ENCODE measurements around the gene DENND10. TPM values are rescaled to one million over a fixed set of nuclear protein-coding genes. Genes with fewer than 3 reads are reported as not detected.

Gene DENND10
- total RNA-seq, 1 experiment from 2014 or later, result 60.6 TPM

- no peak for TF ChIP-seq ZNF281 (CRISPR knock-in tag; IDR thresholded peaks at IDR 0.05)
- no peak for TF ChIP-seq JAZF1 (CRISPR knock-in tag; IDR thresholded peaks at IDR 0.05)
- TF ChIP-seq ZNF423 (CRISPR knock-in tag; IDR thresholded peaks at IDR 0.05), result no peak
- no peak for TF ChIP-seq FOXP4 (CRISPR knock-in tag; IDR thresholded peaks at IDR 0.05)
- no peak for TF ChIP-seq MXD4 (CRISPR knock-in tag; IDR thresholded peaks at IDR 0.05; ENCODE audit: borderline replicate concordance)
- TF ChIP-seq ZNF671 (CRISPR knock-in tag; IDR thresholded peaks at IDR 0.05), result no peak
- TF ChIP-seq IRF1 (CRISPR knock-in tag; IDR thresholded peaks at IDR 0.05), result no peak
- no peak for TF ChIP-seq PRDM15 (CRISPR knock-in tag; IDR thresholded peaks at IDR 0.05)
- TF ChIP-seq NR1H2 (CRISPR knock-in tag; IDR thresholded peaks at IDR 0.05), result no peak
- TF ChIP-seq NFATC4 (CRISPR knock-in tag; IDR thresholded peaks at IDR 0.05), result no peak
- no peak for TF ChIP-seq NFE2L1 (CRISPR knock-in tag; IDR thresholded peaks at IDR 0.05)
- ChIA-PET CTCF (interaction anchor here (0.6 to 2.3 kb wide), 4 partner anchors 18 to 445 kb away, joined by 3 to 9 read pairs (median 6); no protein-coding TSS in a partner anchor), POLR2A (interaction anchor here (1.2 kb wide), 1 partner anchor 73 kb away, joined by 3 read pairs; no protein-coding TSS in a partner anchor)
- Mint-ChIP-seq H3K27ac (peak overlapping the region; percentile 15; the same call in 1 of the 2 replicates), H3K27me3 (ENCODE audit: low read depth) (peaks cover 3% of the 10 kb centered on the region; the same call in 1 of the 2 replicates), H3K4me1 (peaks cover 6% of the 10 kb centered on the region), H3K36me3 (peaks cover 7% of the 10 kb centered on the region), H3K9me3 (no peaks in the 10 kb centered on the region), H3K4me3 (peak overlapping the region; percentile 45)
- ATAC-seq, result no peak
- DNase-seq (ENCODE audit: low spot score), result no peak
These were observed 541 bp upstream of the DENND10 start for GRCh38 chr10:119103241-119103902.

GRCh38 chr10:119104654-119105015, 722 bp downstream of the DENND10 start:
- no peak overlapping the region for H3K27ac Mint-ChIP-seq
- H3K36me3 Mint-ChIP-seq, result peaks cover 12% of the 10 kb centered on the region
- no peaks in the 10 kb centered on the region for H3K9me3 Mint-ChIP-seq
- ChIA-PET CTCF (interaction anchor here (0.9 to 2.3 kb wide), 4 partner anchors 19 to 105 kb away, joined by 3 to 9 read pairs (median 6); no protein-coding TSS in a partner anchor), POLR2A (interaction anchor here (1.0 to 1.2 kb wide), 4 partner anchors 23 to 75 kb away, joined by 3 to 4 read pairs (median 3); partner anchors contain the start of genes EIF3A and NANOS1)
- peak; percentile 4; the same call in 1 of the 2 replicates for ATAC-seq
- TF ChIP-seq USF1 (CRISPR knock-in tag; IDR thresholded peaks at IDR 0.05) (peak; percentile 70; the same call in 1 of the 2 replicates), ELF4 (CRISPR knock-in tag; IDR thresholded peaks at IDR 0.05; ENCODE audit: low read depth) (no peak), USF2 (CRISPR knock-in tag; IDR thresholded peaks at IDR 0.05) (peak; percentile 74)
- H3K4me3 Mint-ChIP-seq, result peak overlapping the region; percentile 74
- H3K4me1 Mint-ChIP-seq, result peaks cover 6% of the 10 kb centered on the region
- peak; percentile 20 for DNase-seq (ENCODE audit: low spot score)
- peaks cover 3% of the 10 kb centered on the region; the same call in 1 of the 2 replicates for H3K27me3 Mint-ChIP-seq (ENCODE audit: low read depth)
